ENCODE data around the gene PGBD5.

PGBD5 gene

DNA sequence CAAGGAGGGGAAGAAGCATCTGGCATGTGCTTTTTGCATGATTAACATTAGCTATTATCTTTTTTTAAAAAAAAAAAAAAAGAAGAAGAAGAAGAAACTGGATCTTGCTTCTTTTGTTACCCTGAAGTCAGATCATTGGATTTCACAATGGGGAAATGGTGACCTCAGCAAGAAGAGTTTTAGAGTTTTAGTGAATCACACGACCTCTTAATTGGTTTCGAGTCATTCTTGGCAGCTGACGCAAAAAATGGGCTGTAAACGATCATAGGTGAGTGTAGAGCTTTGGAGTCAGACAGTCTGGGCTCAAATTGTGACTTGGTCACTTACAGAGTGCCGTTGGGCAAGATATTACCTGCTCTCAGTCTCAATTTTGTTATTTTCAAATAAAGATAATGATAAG is 33.3 kb upstream of the PGBD5 start:
- no peak for TF ChIP-seq CTCF (IDR thresholded peaks at IDR 0.05; ENCODE audit: low read depth, low read length)
- H3K4me3 ChIP-seq (ENCODE audit: low read depth, low read length), result no peak overlapping the region

- TF ChIP-seq CTCF (IDR thresholded peaks at IDR 0.05; ENCODE audit: low read depth, low read length), result no peak
- H3K4me3 ChIP-seq (ENCODE audit: low read depth, low read length), result no peak overlapping the region
Measured at GRCh38 chr1:230458509-230458908, 32.4 kb upstream of the PGBD5 start.

DNA sequence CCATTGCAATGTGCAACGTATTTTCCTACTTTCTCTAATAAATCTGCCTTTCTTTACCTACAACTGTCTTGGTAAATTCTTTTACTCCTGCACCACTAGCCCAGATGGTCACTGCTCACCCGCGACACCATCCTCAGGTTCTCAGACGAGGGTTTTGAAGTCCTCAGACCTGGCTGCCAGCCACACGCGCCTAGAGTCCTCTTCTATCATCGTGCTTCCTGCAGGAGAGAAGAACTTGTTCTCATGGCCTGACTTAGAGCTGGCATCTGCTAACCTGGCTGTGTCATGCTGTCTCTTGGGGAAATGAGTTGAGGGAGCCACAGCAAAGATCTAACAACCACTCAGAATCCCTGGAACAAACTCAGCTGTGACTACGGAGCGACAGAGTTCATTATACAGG is 30.3 kb upstream of the PGBD5 start:
- no peak overlapping the region for H3K4me3 ChIP-seq (ENCODE audit: low read depth, low read length)
- no peak for TF ChIP-seq CTCF (IDR thresholded peaks at IDR 0.05; ENCODE audit: low read depth, low read length)

GRCh38 chr1:230455291-230455690 is 29.2 kb upstream of the PGBD5 start:
- H3K4me3 ChIP-seq (ENCODE audit: low read depth, low read length), result no peak overlapping the region
- no peak for TF ChIP-seq CTCF (IDR thresholded peaks at IDR 0.05; ENCODE audit: low read depth, low read length)

DNA sequence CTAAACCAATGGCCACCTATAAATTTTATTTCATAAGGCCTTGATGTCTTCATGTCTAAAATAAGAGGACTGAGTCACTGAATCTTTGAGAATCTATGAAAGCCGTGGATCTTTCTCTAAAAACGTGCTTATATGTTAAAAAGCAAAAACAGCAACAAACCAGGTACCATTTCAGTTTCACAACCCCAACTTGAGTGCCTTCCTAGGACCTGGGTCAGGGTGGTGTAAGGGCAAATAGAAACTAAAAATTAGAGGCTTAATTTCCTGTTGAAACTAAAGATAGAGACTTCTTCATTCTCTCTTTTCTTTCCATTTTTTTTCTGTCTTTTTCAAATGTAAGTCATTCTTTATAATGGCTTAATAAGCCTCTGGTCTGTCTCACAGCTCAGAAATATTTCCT is 27.2 kb upstream of the PGBD5 start:
- no peak overlapping the region for H3K4me3 ChIP-seq (ENCODE audit: low read depth, low read length)
- no peak for TF ChIP-seq CTCF (IDR thresholded peaks at IDR 0.05; ENCODE audit: low read depth, low read length)

DNA sequence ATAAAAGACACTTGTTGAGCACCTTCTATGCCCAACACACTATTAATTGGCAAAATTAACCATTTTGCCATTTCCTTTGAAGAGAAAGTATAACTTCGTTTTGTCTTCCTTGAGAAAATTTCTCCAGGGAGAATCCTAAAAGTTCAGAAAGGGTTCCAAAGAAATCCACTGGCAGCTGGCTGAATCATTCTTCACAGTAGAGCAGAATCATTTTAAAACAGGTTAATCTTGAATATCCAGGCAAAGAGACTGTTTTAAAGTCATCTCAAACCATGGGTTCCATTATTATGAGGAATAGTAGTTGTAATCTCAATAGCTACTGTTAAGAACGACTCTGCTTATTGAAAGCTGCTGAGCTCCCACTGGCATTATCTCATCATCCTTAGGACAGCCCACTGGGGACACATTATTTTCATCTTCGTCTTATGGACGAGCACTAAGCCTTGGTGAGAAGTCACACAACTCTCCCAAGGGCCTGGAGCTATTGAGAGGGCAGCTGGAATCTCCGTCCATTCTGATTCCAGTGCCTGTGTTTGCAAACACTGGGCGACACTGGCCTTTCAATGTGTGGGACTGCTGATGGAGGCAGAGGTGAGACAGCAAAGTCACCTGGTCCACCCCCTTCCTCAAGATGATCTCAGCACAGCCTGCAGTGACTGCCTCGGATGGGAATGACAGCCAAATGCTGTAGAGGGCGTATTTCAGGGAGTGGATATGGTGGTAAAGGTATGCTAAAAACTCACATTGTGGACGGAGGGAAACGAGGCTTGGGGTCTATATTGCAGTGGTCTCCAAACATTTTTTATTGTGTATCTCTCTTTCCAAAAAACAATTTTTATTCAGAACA is 15.3 kb upstream of the PGBD5 start:
- no peak overlapping the region for H3K4me3 ChIP-seq (ENCODE audit: low read depth, low read length)
- TF ChIP-seq CTCF (IDR thresholded peaks at IDR 0.05; ENCODE audit: low read depth, low read length), result no peak

DNA sequence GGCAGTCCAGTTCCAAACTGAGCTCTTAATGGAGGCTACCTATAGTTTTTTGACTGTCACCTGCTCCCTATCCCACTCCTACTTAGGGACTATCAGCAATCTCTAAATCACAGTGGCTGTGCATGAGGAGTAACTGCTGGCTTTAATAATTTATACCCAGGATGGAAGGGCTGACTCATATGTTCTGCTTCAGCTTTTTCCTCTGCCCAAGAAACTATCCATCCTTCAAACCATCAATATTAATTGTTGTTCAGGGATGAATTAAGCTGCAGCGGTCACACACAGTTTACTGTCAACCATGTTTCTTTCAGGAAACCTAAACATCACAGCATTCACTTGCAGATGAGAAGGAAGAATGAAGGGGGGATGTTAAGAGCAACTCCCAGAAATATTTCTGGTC is 9.0 kb upstream of the PGBD5 start:
- TF ChIP-seq CTCF (IDR thresholded peaks at IDR 0.05; ENCODE audit: low read depth, low read length), result no peak
- no peak overlapping the region for H3K4me3 ChIP-seq (ENCODE audit: low read depth, low read length)

All from WI38 (cell line).